Measurements from ENCODE around the gene ZNF862. TPM values are rescaled to one million over a fixed set of nuclear protein-coding genes. Genes with fewer than 3 reads are reported as not detected.
"Not testable (repeated sequence)": the region's sequence is repeated elsewhere in the genome, so short reads cannot be mapped to it uniquely, and the experiment has no call there.

Gene ZNF862
- total RNA-seq, 2 donors from 2014 or later = 18.9 to 23.0 TPM

GRCh38 chr7:149885191-149886017, 47.2 kb downstream of the ZNF862 start:
- Mint-ChIP-seq H3K27ac (no peak overlapping the region), H3K9me3 (no peaks in the 10 kb centered on the region), H3K36me3 (no peaks in the 10 kb centered on the region)
- ATAC-seq (no peak), DNase-seq (ENCODE audit: low spot score in 2 of 2) (no peak)

DNA sequence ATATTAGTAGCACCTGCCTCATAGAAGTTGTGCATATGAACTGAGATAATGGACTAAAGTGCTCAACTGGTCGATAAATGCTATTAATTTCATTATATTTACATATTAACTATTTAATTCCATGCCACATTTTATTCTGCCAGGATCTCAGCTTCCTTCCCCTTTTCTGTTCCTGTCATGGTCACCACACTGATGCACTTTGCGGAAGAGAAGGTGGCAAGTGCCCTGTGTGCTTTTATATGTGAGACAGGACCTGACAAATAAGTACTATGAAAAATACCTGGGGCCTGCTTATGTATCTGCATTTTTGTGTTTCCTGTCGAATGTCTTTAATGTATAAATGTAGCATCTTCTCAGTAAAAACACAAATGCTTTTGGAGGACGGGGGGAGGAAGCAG, 47.8 kb downstream of the ZNF862 start:
- H3K36me3 Mint-ChIP-seq = no peaks in the 10 kb centered on the region
- DNase-seq (ENCODE audit: low spot score in 2 of 2) = no peak
- no peak overlapping the region for H3K27ac Mint-ChIP-seq
- ATAC-seq = no peak
- H3K9me3 Mint-ChIP-seq = no peaks in the 10 kb centered on the region

- Mint-ChIP-seq H3K36me3 (no peaks in the 10 kb centered on the region), H3K9me3 (no peaks in the 10 kb centered on the region), H3K27ac (no peak overlapping the region)
- ATAC-seq (no peak), DNase-seq (ENCODE audit: low spot score in 2 of 2) (no peak)
Observed at GRCh38 chr7:149887311-149887710, 49.1 kb downstream of the ZNF862 start.

DNA sequence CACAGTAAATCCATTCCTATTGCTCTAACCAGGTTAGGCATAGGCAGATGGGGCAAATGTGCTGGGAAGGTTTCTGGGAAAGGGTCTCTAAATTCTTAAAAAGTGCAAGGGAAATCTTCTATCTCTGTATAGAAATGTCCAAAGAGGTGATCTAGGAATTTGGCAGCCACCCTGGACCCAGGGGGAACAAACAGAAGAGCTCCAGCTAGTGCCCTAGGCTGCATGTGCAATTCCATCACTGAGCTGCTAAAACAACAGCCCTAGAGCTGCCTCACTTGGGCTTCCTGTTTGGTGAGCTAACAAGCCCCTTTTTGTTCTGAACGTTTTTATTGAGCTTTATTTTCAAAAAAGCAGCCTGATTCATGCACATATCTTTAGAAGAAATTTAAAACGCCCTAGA, 52.5 kb downstream of the ZNF862 start:
- H3K27ac Mint-ChIP-seq; DNase-seq (ENCODE audit: low spot score in 2 of 2); H3K36me3 Mint-ChIP-seq; ATAC-seq; H3K9me3 Mint-ChIP-seq: not testable (repeated sequence)

- not testable (repeated sequence) for H3K27ac Mint-ChIP-seq; DNase-seq (ENCODE audit: low spot score in 2 of 2); H3K9me3 Mint-ChIP-seq; ATAC-seq; H3K36me3 Mint-ChIP-seq
Observed at GRCh38 chr7:149894957-149895356, 56.8 kb downstream of the ZNF862 start.

GRCh38 chr7:149907776-149908376, 69.7 kb downstream of the ZNF862 start:
- not testable (repeated sequence) for ATAC-seq; H3K36me3 Mint-ChIP-seq; H3K9me3 Mint-ChIP-seq; DNase-seq (ENCODE audit: low spot score in 2 of 2)
- peak overlapping the region in 1 of 2 donors; percentile 22 for H3K27ac Mint-ChIP-seq

GRCh38 chr7:149910219-149910618, 72.0 kb downstream of the ZNF862 start:
- not testable (repeated sequence) for H3K27ac Mint-ChIP-seq; H3K9me3 Mint-ChIP-seq; H3K36me3 Mint-ChIP-seq; ATAC-seq; DNase-seq (ENCODE audit: low spot score in 2 of 2)

DNA sequence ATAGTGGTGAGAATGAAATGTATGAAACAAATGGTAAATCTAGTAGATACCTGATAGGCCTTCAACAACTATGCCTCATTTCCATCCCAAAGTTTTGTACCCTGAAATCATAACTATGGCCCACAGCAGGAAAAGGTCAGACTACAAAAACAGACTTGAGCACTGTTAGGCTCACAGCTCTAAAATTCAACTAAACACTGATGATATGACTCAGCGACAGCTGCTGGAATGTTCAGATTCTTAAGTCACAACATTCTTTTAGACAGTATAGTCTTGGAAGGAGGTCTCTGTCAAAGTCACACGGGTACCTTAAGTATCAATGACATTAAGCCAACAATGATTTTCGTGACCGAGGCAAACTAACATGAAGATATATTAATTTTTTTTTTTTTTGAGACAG, 74.0 kb downstream of the ZNF862 start:
- H3K9me3 Mint-ChIP-seq; H3K36me3 Mint-ChIP-seq; H3K27ac Mint-ChIP-seq; DNase-seq (ENCODE audit: low spot score in 2 of 2); ATAC-seq: not testable (repeated sequence)

Other genes with a start within 250 kb of the ZNF862 start
- under 1 TPM; 0.23 to 0.25 TPM for gene ZNF467, start 64.8 kb upstream of the ZNF862 start, total RNA-seq
- 10 to 100 TPM; 35.4 to 43.5 TPM for gene ATP6V0E2, start 35.6 kb downstream of the ZNF862 start, total RNA-seq